Astrocyte (in vitro differentiated cells and primary cell): Measurements from ENCODE around the gene EXOSC5. TPM values are rescaled to one million over a fixed set of nuclear protein-coding genes. Genes with fewer than 3 reads are reported as not detected.

Source experiments
- DNase-seq: peaks from one replicate; pipeline ENCODE4 v3.0.0-alpha.2; 2010; ENCODE audit warnings: low read depth
- FAIRE-seq: peaks from 2 replicates; lab custom pipeline; 2011; peaks lifted over from hg19 to GRCh38; lab: Jason Lieb, UNC
- H2AFZ ChIP-seq: 2 replicates; pipeline ENCODE4 v1.6.0; 2012; ENCODE audit warnings: low read depth, low read length, inconsistent platforms
- H3K27ac ChIP-seq: 2 replicates; pipeline ENCODE4 v1.5.1; 2011; ENCODE audit warnings: low read depth, low read length, inconsistent platforms
- H3K27me3 ChIP-seq: 2 replicates; pipeline ENCODE4 v1.6.0; 2011; ENCODE audit warnings: low read length, inconsistent platforms; ENCODE audit not compliant: insufficient read depth
- H3K36me3 ChIP-seq: 2 replicates; pipeline ENCODE4 v1.5.1; 2011; ENCODE audit warnings: low read length, inconsistent platforms; ENCODE audit not compliant: insufficient read depth
- H3K4me1 ChIP-seq: 2 replicates; pipeline ENCODE4 v1.5.1; 2011; ENCODE audit warnings: low read length, inconsistent platforms; ENCODE audit not compliant: insufficient read depth
- H3K4me2 ChIP-seq: 2 replicates; pipeline ENCODE4 v1.6.0; 2012; ENCODE audit warnings: low read length, inconsistent platforms
- H3K4me3 ChIP-seq: 2 replicates; pipeline ENCODE4 v1.5.1; 2011; ENCODE audit warnings: low read depth, mild to moderate bottlenecking, low read length, inconsistent platforms; ENCODE audit not compliant: insufficient read depth
- H3K79me2 ChIP-seq: 2 replicates; pipeline ENCODE4 v1.6.0; 2012; ENCODE audit warnings: mild to moderate bottlenecking, low read length, inconsistent platforms; ENCODE audit not compliant: insufficient read depth
- H3K9ac ChIP-seq: 2 replicates; pipeline ENCODE4 v1.6.0; 2012; ENCODE audit warnings: mild to moderate bottlenecking, low read length, inconsistent platforms
- H3K9me3 ChIP-seq: 2 replicates; pipeline ENCODE4 v1.5.1; 2012; ENCODE audit warnings: low read depth, mild to moderate bottlenecking, low read length, inconsistent platforms; ENCODE audit not compliant: insufficient read depth
- H4K20me1 ChIP-seq: 2 replicates; pipeline ENCODE4 v1.6.0; 2012; ENCODE audit warnings: low read length, inconsistent platforms; ENCODE audit not compliant: insufficient read depth
- H3K27ac Mint-ChIP-seq: one replicate; pipeline ENCODE4 v1.8.0; 2021; ENCODE audit warnings: mild to moderate bottlenecking, mixed read lengths; ENCODE audit not compliant: unreplicated experiment
- H3K27me3 Mint-ChIP-seq: one replicate; pipeline ENCODE4 v1.8.0; 2021; ENCODE audit warnings: low read depth, mixed read lengths; ENCODE audit not compliant: unreplicated experiment
- H3K36me3 Mint-ChIP-seq: one replicate; pipeline ENCODE4 v1.8.0; 2021; ENCODE audit warnings: low read depth, mixed read lengths; ENCODE audit not compliant: unreplicated experiment
- H3K4me1 Mint-ChIP-seq: one replicate; pipeline ENCODE4 v1.8.0; 2021; ENCODE audit warnings: low read depth, mixed read lengths; ENCODE audit not compliant: unreplicated experiment
- H3K4me3 Mint-ChIP-seq: one replicate; pipeline ENCODE4 v1.8.0; 2021; ENCODE audit warnings: mild to moderate bottlenecking, moderate library complexity, mixed read lengths; ENCODE audit not compliant: unreplicated experiment
- H3K9me3 Mint-ChIP-seq: one replicate; pipeline ENCODE4 v1.8.0; 2021; ENCODE audit warnings: mild to moderate bottlenecking, mixed read lengths; ENCODE audit not compliant: unreplicated experiment
- CTCF ChIP-seq: IDR thresholded peaks from 2 replicates; pipeline ENCODE4 v1.5.1; 2011; ENCODE audit warnings: low read depth, mild to moderate bottlenecking, inconsistent platforms, low read length, moderate library complexity; ENCODE audit not compliant: insufficient read depth
- EZH2 ChIP-seq: IDR thresholded peaks from 2 replicates; pipeline ENCODE4 v1.6.1; 2012; ENCODE audit warnings: mild to moderate bottlenecking, low read length, inconsistent platforms; ENCODE audit not compliant: insufficient read depth
- total RNA-seq: library from RNA; stranded (reverse); gene quantifications from 2 replicates; pipeline ENCODE4 v1.2.1, GENCODE V29; 2021

Gene EXOSC5
- total RNA-seq, 1 donor from 2014 or later = 18.3 TPM

GRCh38 chr19:41363371-41363752 is 33.8 kb downstream of the EXOSC5 start:
- no peaks in the 10 kb centered on the region for H3K27me3 Mint-ChIP-seq
- no peak for TF ChIP-seq CTCF
- no peak for TF ChIP-seq EZH2
- Histone ChIP-seq H3K27ac (peak overlapping the region; percentile 100), H3K9me3 (no peaks in the 10 kb centered on the region), H3K9ac (peak overlapping the region; percentile 98), H3K4me2 (peak overlapping the region; percentile 85), H3K4me3 (peak overlapping the region; percentile 93), H3K36me3 (no peaks in the 10 kb centered on the region), H3K79me2 (peaks cover 26% of the 10 kb centered on the region), H2AFZ (peak overlapping the region; percentile 97), H3K4me1 (peaks cover 19% of the 10 kb centered on the region), H4K20me1 (no peaks in the 10 kb centered on the region), H3K27me3 (no peaks in the 10 kb centered on the region)
- FAIRE-seq (no peak), DNase-seq (no peak)
- peak overlapping the region; percentile 93 for H3K4me3 Mint-ChIP-seq
- peak overlapping the region; percentile 98 for H3K27ac Mint-ChIP-seq
- H3K4me1 Mint-ChIP-seq = peaks cover 10% of the 10 kb centered on the region
- H3K9me3 Mint-ChIP-seq = no peaks in the 10 kb centered on the region
- H3K36me3 Mint-ChIP-seq = peaks cover 10% of the 10 kb centered on the region

- H3K27ac Mint-ChIP-seq = no peak overlapping the region
- FAIRE-seq = no peak
- H3K4me3 Mint-ChIP-seq = peak overlapping the region; percentile 93
Observed at GRCh38 chr19:41362143-41362847, 34.9 kb downstream of the EXOSC5 start.

More at GRCh38 chr19:41362143-41362847, 34.9 kb downstream of the EXOSC5 start:
- H3K4me3 ChIP-seq = no peak overlapping the region
- no peaks in the 10 kb centered on the region for H3K27me3 ChIP-seq
- no peak for DNase-seq
- no peaks in the 10 kb centered on the region for H3K9me3 ChIP-seq
- H3K36me3 ChIP-seq = no peaks in the 10 kb centered on the region
- TF ChIP-seq CTCF (no peak), EZH2 (no peak)
- no peaks in the 10 kb centered on the region for H3K9me3 Mint-ChIP-seq
- no peak overlapping the region for H3K4me2 ChIP-seq
- peaks cover 26% of the 10 kb centered on the region for H3K79me2 ChIP-seq
- no peak overlapping the region for H3K9ac ChIP-seq
- H4K20me1 ChIP-seq = no peaks in the 10 kb centered on the region
- H2AFZ ChIP-seq = no peak overlapping the region
- H3K27me3 Mint-ChIP-seq = no peaks in the 10 kb centered on the region
- peaks cover 7% of the 10 kb centered on the region for H3K36me3 Mint-ChIP-seq
- peaks cover 11% of the 10 kb centered on the region for H3K4me1 ChIP-seq
- H3K4me1 Mint-ChIP-seq = peaks cover 5% of the 10 kb centered on the region
- no peak overlapping the region for H3K27ac ChIP-seq
